Neural progenitor cell (in vitro differentiated cells): ENCODE results near the gene RNF10. TPM values are rescaled to one million over a fixed set of nuclear protein-coding genes. Genes with fewer than 3 reads are reported as not detected.

ENCODE experiments used
- DNase-seq: peaks from one replicate; pipeline ENCODE4 v3.0.0-alpha.2; 2016; ENCODE audit warnings: low spot score
- H2AFZ ChIP-seq: fragments of 200-600 bp; sonication (generic); replicated peaks from 2 replicates; pipeline ENCODE4 v1.6.1; 2016; ENCODE audit warnings: antibody characterized with exemption
- H3F3A ChIP-seq: fragments of 200-600 bp; sonication (generic); 2 replicates; pipeline ENCODE4 v1.6.1; 2016; ENCODE audit warnings: antibody characterized with exemption, low read depth
- H3K27ac ChIP-seq: fragments of 200-600 bp; sonication (generic); 2 replicates; pipeline ENCODE4 v1.5.1; 2016; ENCODE audit warnings: mild to moderate bottlenecking
- H3K27me3 ChIP-seq: fragments of 200-600 bp; sonication (generic); 2 replicates; pipeline ENCODE4 v1.6.1; 2016; ENCODE audit warnings: mild to moderate bottlenecking, moderate library complexity
- H3K36me3 ChIP-seq: fragments of 200-600 bp; sonication (generic); 2 replicates; pipeline ENCODE4 v1.5.1; 2016
- H3K4me1 ChIP-seq: fragments of 200-600 bp; sonication (generic); 2 replicates; pipeline ENCODE4 v1.6.1; 2016; ENCODE audit warnings: mixed run types
- H3K4me2 ChIP-seq: fragments of 200-600 bp; sonication (generic); 2 replicates; pipeline ENCODE4 v1.6.1; 2016
- H3K4me3 ChIP-seq: fragments of 200-600 bp; sonication (generic); 2 replicates; pipeline ENCODE4 v1.5.1; 2016
- H3K79me2 ChIP-seq: fragments of 200-600 bp; sonication (generic); 2 replicates; pipeline ENCODE4 v1.6.1; 2016; ENCODE audit warnings: low read depth
- H3K9ac ChIP-seq: fragments of 200-600 bp; sonication (generic); 2 replicates; pipeline ENCODE4 v1.6.1; 2016
- H3K9me3 ChIP-seq: fragments of 200-600 bp; sonication (generic); 2 replicates; pipeline ENCODE4 v1.5.1; 2016; ENCODE audit warnings: low read depth
- H4K20me1 ChIP-seq: fragments of 200-600 bp; sonication (generic); 2 replicates; pipeline ENCODE4 v1.6.1; 2016; ENCODE audit warnings: low read depth
- H3K27ac Mint-ChIP-seq: 3 replicates; pipeline ENCODE4 v1.8.0; 2021; ENCODE audit warnings: mixed read lengths
- H3K27me3 Mint-ChIP-seq: 2 replicates; pipeline ENCODE4 v1.8.0; 2022; ENCODE audit warnings: low read depth, mild to moderate bottlenecking, inconsistent platforms, moderate library complexity, mixed read lengths; ENCODE audit not compliant: insufficient read depth
- H3K36me3 Mint-ChIP-seq: 3 replicates; pipeline ENCODE4 v1.8.0; 2021; ENCODE audit warnings: mixed read lengths
- H3K4me1 Mint-ChIP-seq: 3 replicates; pipeline ENCODE4 v1.8.0; 2021; ENCODE audit warnings: mixed read lengths
- H3K4me3 Mint-ChIP-seq: 3 replicates; pipeline ENCODE4 v1.8.0; 2021; ENCODE audit warnings: mild to moderate bottlenecking, moderate library complexity, mixed read lengths
- H3K9me3 Mint-ChIP-seq: 3 replicates; pipeline ENCODE4 v1.8.0; 2020; ENCODE audit warnings: mixed read lengths
- CTCF ChIP-seq: fragments of 200-600 bp; sonication (generic); IDR thresholded peaks from 2 replicates; pipeline ENCODE4 v1.5.1; 2017; ENCODE audit warnings: antibody characterized with exemption, mild to moderate bottlenecking
- EZH2 ChIP-seq: fragments of 200-600 bp; sonication (generic); IDR thresholded peaks from 2 replicates; pipeline ENCODE4 v1.6.1; 2017; ENCODE audit warnings: antibody characterized with exemption, mild to moderate bottlenecking, moderate library complexity
- EZH2phosphoT487 ChIP-seq: fragments of 200-600 bp; sonication (generic); IDR thresholded peaks from 2 replicates; pipeline ENCODE4 v1.6.1; 2017; ENCODE audit warnings: antibody characterized with exemption
- total RNA-seq: library from RNA; depleted of rRNA; stranded (reverse); fragments of >200 nt; gene quantifications from 2 replicates; pipeline ENCODE4 v1.2.3, GENCODE V29; 2015; ENCODE audit warnings: low replicate concordance

RNF10 gene
- total RNA-seq, 1 donor from 2014 or later: 131 TPM

DNA sequence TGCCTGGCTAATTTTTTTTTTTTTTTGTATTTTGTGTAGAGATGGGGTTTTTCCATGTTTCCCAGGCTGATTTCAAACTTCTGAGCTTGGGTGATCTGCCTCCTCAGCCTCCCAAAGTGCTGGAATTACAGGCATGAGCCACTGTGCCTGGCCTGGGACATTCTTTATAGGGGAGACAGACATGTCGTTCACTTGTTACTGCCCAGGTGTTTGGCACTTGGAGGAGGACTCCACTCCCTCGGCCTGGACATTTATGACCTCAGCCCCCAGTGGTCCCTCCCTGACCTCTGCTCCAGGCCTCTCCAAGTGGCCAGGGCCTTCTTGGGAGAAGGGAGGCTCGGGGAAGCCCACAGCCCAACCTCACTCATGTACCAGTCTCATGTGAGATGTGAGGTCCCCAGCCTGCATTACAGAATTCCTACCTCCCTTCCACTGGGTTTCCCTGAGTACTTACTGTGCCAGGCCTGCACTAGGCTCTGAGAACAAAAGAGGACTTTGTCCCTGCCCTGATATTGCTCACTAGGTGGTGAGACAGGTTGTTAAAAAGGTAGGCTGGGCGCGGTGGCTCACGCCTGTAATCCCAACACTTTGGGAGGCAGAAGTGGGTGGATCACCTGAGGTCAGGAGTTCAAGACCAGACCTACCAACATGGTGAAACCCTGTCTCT is 56.7 kb downstream of the RNF10 start:
- Mint-ChIP-seq H3K4me1 (peaks cover 6% of the 10 kb centered on the region), H3K4me3 (no peak overlapping the region), H3K36me3 (no peaks in the 10 kb centered on the region), H3K27me3 (peaks cover 9% of the 10 kb centered on the region), H3K27ac (no peak overlapping the region), H3K9me3 (no peaks in the 10 kb centered on the region)
- peaks cover 6% of the 10 kb centered on the region for H3K4me1 ChIP-seq
- no peaks in the 10 kb centered on the region for H3K36me3 ChIP-seq
- no peaks in the 10 kb centered on the region for H3K9me3 ChIP-seq
- peaks cover 3% of the 10 kb centered on the region for H4K20me1 ChIP-seq
- no peak overlapping the region for H3K9ac ChIP-seq
- no peak overlapping the region for H3K27ac ChIP-seq
- TF ChIP-seq CTCF: no peak
- TF ChIP-seq EZH2: no peak
- no peak for TF ChIP-seq EZH2phosphoT487
- H2AFZ ChIP-seq: no peak overlapping the region
- H3K79me2 ChIP-seq: no peaks in the 10 kb centered on the region
- H3F3A ChIP-seq: peaks cover 5% of the 10 kb centered on the region
- H3K27me3 ChIP-seq: peaks cover 2% of the 10 kb centered on the region
- no peak overlapping the region for H3K4me2 ChIP-seq
- no peak for DNase-seq
- H3K4me3 ChIP-seq: no peak overlapping the region

DNA sequence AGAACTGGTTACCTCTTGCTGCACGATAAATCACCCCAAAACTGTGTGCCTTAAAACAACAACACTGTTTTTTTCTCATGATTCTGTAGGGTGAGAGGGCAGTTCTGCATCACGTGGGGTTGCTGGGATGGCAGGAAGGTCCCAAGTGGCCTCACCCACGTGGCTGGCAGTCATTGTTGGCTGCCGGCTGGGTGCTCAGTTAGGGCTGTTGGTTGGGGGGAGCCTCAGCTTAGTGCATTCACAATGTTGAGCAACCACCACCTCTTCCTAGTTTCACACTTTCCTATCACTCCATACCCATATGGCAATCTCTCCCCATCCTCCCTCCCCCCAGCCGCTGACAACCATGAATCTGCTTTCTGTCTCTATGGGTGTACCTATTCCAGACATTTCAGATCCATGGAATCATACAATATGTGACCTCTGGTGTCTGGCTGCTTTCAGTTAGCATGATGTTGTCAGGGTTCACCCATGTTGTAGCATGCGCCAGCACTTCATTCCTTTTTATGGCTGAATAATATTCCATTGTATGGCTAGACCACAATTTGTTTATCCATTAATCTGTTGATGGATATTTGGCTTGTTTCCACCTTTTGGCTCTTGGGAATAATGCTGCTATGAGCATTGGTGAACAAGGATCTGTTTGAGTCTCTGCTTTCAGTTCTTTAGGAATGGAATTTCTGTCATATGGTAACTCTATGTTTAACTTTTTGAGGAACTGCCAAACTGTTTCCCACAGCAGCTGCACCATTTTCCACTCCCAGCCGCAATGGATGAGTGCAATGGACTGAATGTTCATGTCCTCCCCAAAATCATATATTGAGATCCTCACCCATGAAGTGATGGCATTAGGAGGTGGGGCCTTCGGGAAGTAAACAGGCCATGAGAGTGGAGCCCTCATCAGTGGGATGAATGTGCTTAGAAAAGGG is 58.2 kb downstream of the RNF10 start:
- Mint-ChIP-seq H3K9me3 (no peaks in the 10 kb centered on the region), H3K4me3 (no peak overlapping the region), H3K4me1 (no peaks in the 10 kb centered on the region), H3K27ac (no peak overlapping the region), H3K36me3 (no peaks in the 10 kb centered on the region), H3K27me3 (peaks cover 8% of the 10 kb centered on the region)
- H3F3A ChIP-seq: no peaks in the 10 kb centered on the region
- no peak for DNase-seq
- TF ChIP-seq EZH2 (no peak), EZH2phosphoT487 (no peak), CTCF (no peak)
- H3K36me3 ChIP-seq: no peaks in the 10 kb centered on the region
- peak overlapping the region; percentile 57 for H2AFZ ChIP-seq
- no peaks in the 10 kb centered on the region for H3K9me3 ChIP-seq
- H3K4me2 ChIP-seq: no peak overlapping the region
- H3K27ac ChIP-seq: no peak overlapping the region
- H3K4me1 ChIP-seq: no peaks in the 10 kb centered on the region
- no peaks in the 10 kb centered on the region for H3K79me2 ChIP-seq
- H3K4me3 ChIP-seq: no peak overlapping the region
- H3K9ac ChIP-seq: no peak overlapping the region
- H4K20me1 ChIP-seq: no peaks in the 10 kb centered on the region
- H3K27me3 ChIP-seq: no peaks in the 10 kb centered on the region

DNA sequence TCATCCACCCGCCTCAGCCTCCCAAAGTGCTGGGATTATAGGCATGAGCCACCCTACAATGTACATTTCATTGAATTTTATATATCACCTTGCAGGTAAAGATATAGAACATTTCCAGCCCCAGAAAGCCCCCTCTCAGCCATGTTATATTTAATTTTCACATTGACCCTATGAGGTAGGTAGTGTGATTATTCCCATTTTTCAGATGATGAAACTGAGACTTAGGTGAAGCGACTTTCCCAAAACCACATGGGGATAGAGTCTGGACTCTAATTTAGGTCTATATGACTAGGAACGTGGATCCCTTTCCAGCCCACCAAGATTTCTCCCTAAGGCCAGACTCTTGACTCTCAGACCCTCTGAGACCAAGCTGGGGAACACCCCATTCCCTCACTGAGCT is 62.7 kb downstream of the RNF10 start:
- Histone ChIP-seq H3F3A (peaks cover 19% of the 10 kb centered on the region), H3K4me3 (no peak overlapping the region), H2AFZ (no peak overlapping the region), H4K20me1 (peaks cover 3% of the 10 kb centered on the region), H3K79me2 (no peaks in the 10 kb centered on the region), H3K4me1 (peaks cover 17% of the 10 kb centered on the region), H3K4me2 (no peak overlapping the region), H3K9me3 (no peaks in the 10 kb centered on the region), H3K36me3 (no peaks in the 10 kb centered on the region), H3K9ac (no peak overlapping the region), H3K27me3 (no peaks in the 10 kb centered on the region), H3K27ac (no peak overlapping the region)
- DNase-seq: no peak
- no peaks in the 10 kb centered on the region for H3K36me3 Mint-ChIP-seq
- no peak overlapping the region for H3K27ac Mint-ChIP-seq
- H3K4me3 Mint-ChIP-seq: no peak overlapping the region
- no peak for TF ChIP-seq CTCF
- TF ChIP-seq EZH2phosphoT487: no peak
- no peak for TF ChIP-seq EZH2
- H3K27me3 Mint-ChIP-seq: peaks cover 10% of the 10 kb centered on the region
- H3K9me3 Mint-ChIP-seq: no peaks in the 10 kb centered on the region
- peaks cover 23% of the 10 kb centered on the region for H3K4me1 Mint-ChIP-seq
